ENCODE data around the gene CRYGB. TPM values are rescaled to one million over a fixed set of nuclear protein-coding genes. Genes with fewer than 3 reads are reported as not detected.
"Not testable (repeated sequence)": the region's sequence is repeated elsewhere in the genome, so short reads cannot be mapped to it uniquely, and the experiment has no call there.

CRYGB gene
- total and polyA plus RNA-seq, 3 experiments from 2014 or later: not detected

- no peaks in the 10 kb centered on the region for H3K27me3 ChIP-seq (ENCODE audit: insufficient read depth, low read length, poor library complexity, severe bottlenecking)
- POLR2A ChIA-PET: no interaction called here
- peaks cover 0 to 1% (median 0%) of the 10 kb centered on the region in 3 donors for H3K36me3 Mint-ChIP-seq
- no peak overlapping the region for H3K4me3 ChIP-seq (ENCODE audit: low read length)
- H3K27ac ChIP-seq (ENCODE audit: low read depth, low read length): no peak overlapping the region
- H3K4me1 ChIP-seq (ENCODE audit: insufficient read depth, low read length): no peaks in the 10 kb centered on the region
- no peaks in the 10 kb centered on the region for H3K36me3 ChIP-seq (ENCODE audit: insufficient read depth, low read length)
- peaks cover 16 to 33% of the 10 kb centered on the region in 2 donors for H3K27me3 Mint-ChIP-seq
- no peak overlapping the region for H3K4me3 Mint-ChIP-seq
- DNase-seq: no peak
- H3K27ac Mint-ChIP-seq: no peak overlapping the region
- H3K9me3 ChIP-seq (ENCODE audit: low read length): no peaks in the 10 kb centered on the region
- peaks cover 5 to 17% (median 7%) of the 10 kb centered on the region in 3 donors for H3K4me1 Mint-ChIP-seq
- CTCF ChIA-PET: no interaction called here
- H3K9me3 Mint-ChIP-seq: no peaks in the 10 kb centered on the region
Observed at GRCh38 chr2:208122248-208122647, 23.7 kb downstream of the CRYGB start.

- ChIA-PET POLR2A (no interaction called here), CTCF (no interaction called here)
- Histone ChIP-seq H3K27ac (ENCODE audit: low read depth, low read length) (no peak overlapping the region), H3K4me3 (ENCODE audit: low read length) (no peak overlapping the region), H3K9me3 (ENCODE audit: low read length) (no peaks in the 10 kb centered on the region), H3K4me1 (ENCODE audit: insufficient read depth, low read length) (no peaks in the 10 kb centered on the region), H3K36me3 (ENCODE audit: insufficient read depth, low read length) (no peaks in the 10 kb centered on the region), H3K27me3 (ENCODE audit: insufficient read depth, low read length, poor library complexity, severe bottlenecking) (no peaks in the 10 kb centered on the region)
- H3K4me1 Mint-ChIP-seq: peaks cover 1 to 3% (median 3%) of the 10 kb centered on the region in 3 donors
- H3K36me3 Mint-ChIP-seq: no peaks in the 10 kb centered on the region
- peaks cover 1 to 19% of the 10 kb centered on the region in 2 donors for H3K27me3 Mint-ChIP-seq
- DNase-seq: no peak
- H3K9me3 Mint-ChIP-seq: no peaks in the 10 kb centered on the region
- no peak overlapping the region for H3K27ac Mint-ChIP-seq
- H3K4me3 Mint-ChIP-seq: no peak overlapping the region
Observed at GRCh38 chr2:208118918-208119317, 27.0 kb downstream of the CRYGB start.

- H3K27me3 ChIP-seq (ENCODE audit: insufficient read depth, low read length, poor library complexity, severe bottlenecking); POLR2A ChIA-PET; H3K9me3 Mint-ChIP-seq; H3K4me3 ChIP-seq (ENCODE audit: low read length); H3K4me1 Mint-ChIP-seq; H3K4me1 ChIP-seq (ENCODE audit: insufficient read depth, low read length); DNase-seq; CTCF ChIA-PET; H3K4me3 Mint-ChIP-seq; H3K9me3 ChIP-seq (ENCODE audit: low read length); H3K27ac Mint-ChIP-seq; H3K36me3 Mint-ChIP-seq; H3K27ac ChIP-seq (ENCODE audit: low read depth, low read length); H3K36me3 ChIP-seq (ENCODE audit: insufficient read depth, low read length): not testable (repeated sequence)
- H3K27me3 Mint-ChIP-seq: peaks cover 1 to 20% of the 10 kb centered on the region in 2 donors
Observed at GRCh38 chr2:208117390-208117789, 28.6 kb downstream of the CRYGB start.

GRCh38 chr2:208112969-208113368 lies 33.0 kb downstream of the CRYGB start:
- no peaks in the 10 kb centered on the region for H3K4me1 ChIP-seq (ENCODE audit: insufficient read depth, low read length)
- no peak overlapping the region for H3K27ac ChIP-seq (ENCODE audit: low read depth, low read length)
- no peak overlapping the region for H3K4me3 ChIP-seq (ENCODE audit: low read length)
- no peaks in the 10 kb centered on the region for H3K36me3 ChIP-seq (ENCODE audit: insufficient read depth, low read length)
- peaks cover 0 to 3% (median 0%) of the 10 kb centered on the region in 5 donors for H3K9me3 Mint-ChIP-seq
- CTCF ChIA-PET: no interaction called here
- DNase-seq: no peak
- no peaks in the 10 kb centered on the region for H3K36me3 Mint-ChIP-seq
- H3K27ac Mint-ChIP-seq: no peak overlapping the region
- H3K27me3 Mint-ChIP-seq: peaks cover 0 to 12% of the 10 kb centered on the region in 2 donors
- no peak overlapping the region for H3K4me3 Mint-ChIP-seq
- no peaks in the 10 kb centered on the region for H3K9me3 ChIP-seq (ENCODE audit: low read length)
- no peaks in the 10 kb centered on the region for H3K27me3 ChIP-seq (ENCODE audit: insufficient read depth, low read length, poor library complexity, severe bottlenecking)
- H3K4me1 Mint-ChIP-seq: no peaks in the 10 kb centered on the region
- POLR2A ChIA-PET: no interaction called here

- H3K4me3 ChIP-seq (ENCODE audit: low read length); H3K27me3 ChIP-seq (ENCODE audit: insufficient read depth, low read length, poor library complexity, severe bottlenecking); H3K4me1 Mint-ChIP-seq; H3K4me3 Mint-ChIP-seq; CTCF ChIA-PET; H3K36me3 Mint-ChIP-seq; H3K9me3 ChIP-seq (ENCODE audit: low read length); H3K27ac Mint-ChIP-seq; DNase-seq; H3K27ac ChIP-seq (ENCODE audit: low read depth, low read length); H3K36me3 ChIP-seq (ENCODE audit: insufficient read depth, low read length); POLR2A ChIA-PET; H3K4me1 ChIP-seq (ENCODE audit: insufficient read depth, low read length); H3K9me3 Mint-ChIP-seq: not testable (repeated sequence)
- H3K27me3 Mint-ChIP-seq: peaks cover 0 to 12% of the 10 kb centered on the region in 2 donors
Observed at GRCh38 chr2:208112273-208112745, 33.6 kb downstream of the CRYGB start.

- CTCF ChIA-PET: no interaction called here
Observed at GRCh38 chr2:208103616-208104015, 42.3 kb downstream of the CRYGB start.

GRCh38 chr2:208101716-208102631 lies 44.0 kb downstream of the CRYGB start:
- H3K27me3 Mint-ChIP-seq: peaks cover 2 to 23% of the 10 kb centered on the region in 2 donors
- no peaks in the 10 kb centered on the region for H3K27me3 ChIP-seq (ENCODE audit: insufficient read depth, low read length, poor library complexity, severe bottlenecking)
- H3K9me3 Mint-ChIP-seq: peaks cover 0 to 2% (median 0%) of the 10 kb centered on the region in 5 donors
- CTCF ChIA-PET: no interaction called here
- H3K9me3 ChIP-seq (ENCODE audit: low read length): no peaks in the 10 kb centered on the region
- no peak for DNase-seq
- H3K27ac ChIP-seq (ENCODE audit: low read depth, low read length): no peak overlapping the region
- H3K4me3 Mint-ChIP-seq: no peak overlapping the region
- POLR2A ChIA-PET: no interaction called here
- H3K27ac Mint-ChIP-seq: peak overlapping the region in 4 of 8 donors; percentile 11 to 81 (median 35)
- no peaks in the 10 kb centered on the region for H3K36me3 Mint-ChIP-seq
- H3K36me3 ChIP-seq (ENCODE audit: insufficient read depth, low read length): no peaks in the 10 kb centered on the region
- peaks cover 19 to 24% (median 22%) of the 10 kb centered on the region in 3 donors for H3K4me1 Mint-ChIP-seq
- no peak overlapping the region for H3K4me3 ChIP-seq (ENCODE audit: low read length)
- no peaks in the 10 kb centered on the region for H3K4me1 ChIP-seq (ENCODE audit: insufficient read depth, low read length)

More at GRCh38 chr2:208103616-208104015, 42.3 kb downstream of the CRYGB start:
- POLR2A ChIA-PET: no interaction called here
- H3K36me3 Mint-ChIP-seq: no peaks in the 10 kb centered on the region
- peak overlapping the region in 1 of 8 donors; percentile 33 for H3K27ac Mint-ChIP-seq
- no peaks in the 10 kb centered on the region for H3K27me3 ChIP-seq (ENCODE audit: insufficient read depth, low read length, poor library complexity, severe bottlenecking)
- no peak overlapping the region for H3K4me3 ChIP-seq (ENCODE audit: low read length)
- H3K9me3 ChIP-seq (ENCODE audit: low read length): no peaks in the 10 kb centered on the region
- H3K36me3 ChIP-seq (ENCODE audit: insufficient read depth, low read length): no peaks in the 10 kb centered on the region
- no peak for DNase-seq
- H3K27ac ChIP-seq (ENCODE audit: low read depth, low read length): no peak overlapping the region
- H3K27me3 Mint-ChIP-seq: peaks cover 2 to 18% of the 10 kb centered on the region in 2 donors
- H3K4me1 Mint-ChIP-seq: peaks cover 19 to 24% (median 22%) of the 10 kb centered on the region in 3 donors
- H3K4me1 ChIP-seq (ENCODE audit: insufficient read depth, low read length): no peaks in the 10 kb centered on the region
- peaks cover 0 to 2% (median 0%) of the 10 kb centered on the region in 5 donors for H3K9me3 Mint-ChIP-seq
- H3K4me3 Mint-ChIP-seq: no peak overlapping the region

GRCh38 chr2:208099682-208100470 lies 46.1 kb downstream of the CRYGB start:
- H3K27me3 Mint-ChIP-seq: peaks cover 2 to 14% of the 10 kb centered on the region in 2 donors
- H3K4me1 Mint-ChIP-seq: peaks cover 19 to 24% (median 22%) of the 10 kb centered on the region in 3 donors
- ChIA-PET POLR2A (no interaction called here), CTCF (no interaction called here)
- H3K27ac Mint-ChIP-seq: peak overlapping the region in 3 of 8 donors; percentile 8 to 62 (median 55)
- H3K36me3 ChIP-seq (ENCODE audit: insufficient read depth, low read length): no peaks in the 10 kb centered on the region
- no peaks in the 10 kb centered on the region for H3K4me1 ChIP-seq (ENCODE audit: insufficient read depth, low read length)
- H3K9me3 Mint-ChIP-seq: no peaks in the 10 kb centered on the region
- no peaks in the 10 kb centered on the region for H3K27me3 ChIP-seq (ENCODE audit: insufficient read depth, low read length, poor library complexity, severe bottlenecking)
- no peaks in the 10 kb centered on the region for H3K36me3 Mint-ChIP-seq
- no peak overlapping the region for H3K4me3 ChIP-seq (ENCODE audit: low read length)
- no peak overlapping the region for H3K27ac ChIP-seq (ENCODE audit: low read depth, low read length)
- no peak for DNase-seq
- no peaks in the 10 kb centered on the region for H3K9me3 ChIP-seq (ENCODE audit: low read length)
- H3K4me3 Mint-ChIP-seq: peak overlapping the region in 5 of 7 donors; percentile 18 to 75 (median 63)

Measured in CD8-positive, alpha-beta memory T cell (primary cell).